IMR-90 (cell line): ENCODE data around the gene COG7. TPM values are rescaled to one million over a fixed set of nuclear protein-coding genes. Genes with fewer than 3 reads are reported as not detected.

Experiments used
- ATAC-seq: fragments of 200-7000 bp; cut with Tn5 transposase; 2 replicates; pipeline ENCODE4 v1.9.1; 2020; ENCODE audit warnings: low read depth, mild to moderate bottlenecking, moderate library complexity
- BruUV-seq: library from RNA; stranded (reverse); fragments of 400-500 nt; replicated peaks from 2 replicates; lab custom pipeline; 2021; lab: Mats Ljungman, UMichigan
- CTCF ChIA-PET: fragments of 300-600 bp; formaldehyde crosslinking; extraction: SDS; loops from one replicate; lab custom pipeline; 2021; ENCODE audit warnings: antibody characterized with exemption; lab: Yijun Ruan, JAX
- POLR2A ChIA-PET: fragments of 300-600 bp; sonication (Branson Sonifier 250); formaldehyde crosslinking; loops from one replicate; lab custom pipeline; 2022; ENCODE audit warnings: antibody characterized with exemption; ENCODE audit not compliant: unreplicated experiment; lab: Charles Lee
- DNase-seq: peaks from one replicate; pipeline ENCODE4 v3.0.0; 2013
- H2AFZ ChIP-seq: replicated peaks from 2 replicates; pipeline ENCODE3; 2013; ENCODE audit warnings: low read length, mild to moderate bottlenecking; ENCODE audit not compliant: poor library complexity
- H2AK5ac ChIP-seq: 2 replicates; pipeline ENCODE4 v1.6.1; 2013; ENCODE audit warnings: low read depth, low read length, inconsistent platforms
- H2AK9ac ChIP-seq: replicated peaks from 2 replicates; pipeline ENCODE3; 2013; ENCODE audit warnings: mild to moderate bottlenecking, low read depth, low read length, moderate library complexity; ENCODE audit not compliant: poor library complexity
- H2BK120ac ChIP-seq: 2 replicates; pipeline ENCODE4 v1.6.1; 2013; ENCODE audit warnings: low read depth, low read length, inconsistent platforms
- H2BK15ac ChIP-seq: 3 replicates; pipeline ENCODE4 v1.6.1; 2013; ENCODE audit warnings: low read depth, low read length, inconsistent platforms
- H2BK20ac ChIP-seq: 2 replicates; pipeline ENCODE4 v1.6.1; 2013; ENCODE audit warnings: low read depth, mild to moderate bottlenecking, inconsistent platforms, low read length, moderate library complexity
- H2BK5ac ChIP-seq: 2 replicates; pipeline ENCODE4 v1.6.1; 2013; ENCODE audit warnings: mild to moderate bottlenecking, low read depth, low read length, inconsistent platforms; ENCODE audit not compliant: poor library complexity, severe bottlenecking
- H3K14ac ChIP-seq: replicated peaks from 2 replicates; pipeline ENCODE4 v1.6.1; 2013; ENCODE audit warnings: low read depth, low read length, inconsistent platforms
- H3K18ac ChIP-seq: 2 replicates; pipeline ENCODE4 v1.6.1; 2013; ENCODE audit warnings: low read depth, low read length, control low read depth
- H3K23ac ChIP-seq: 2 replicates; pipeline ENCODE4 v1.6.1; 2013; ENCODE audit warnings: low read depth, low read length, inconsistent platforms
- H3K27ac ChIP-seq: 2 replicates; pipeline ENCODE4 v1.5.1; 2013; ENCODE audit warnings: mild to moderate bottlenecking, control low read depth, low read length; ENCODE audit not compliant: insufficient read depth
- H3K27me3 ChIP-seq: 2 replicates; pipeline ENCODE4 v1.6.1; 2013; ENCODE audit warnings: low read length; ENCODE audit not compliant: control insufficient read depth, insufficient read depth
- H3K36me3 ChIP-seq: 2 replicates; pipeline ENCODE4 v1.6.1; 2013; ENCODE audit warnings: low read length, mixed read lengths; ENCODE audit not compliant: control insufficient read depth, insufficient read depth
- H3K4ac ChIP-seq: 2 replicates; pipeline ENCODE4 v1.6.1; 2013; ENCODE audit warnings: low read depth, low read length, inconsistent platforms
- H3K4me1 ChIP-seq: 2 replicates; pipeline ENCODE4 v1.6.1; 2013; ENCODE audit warnings: low read length, mixed read lengths; ENCODE audit not compliant: control insufficient read depth, insufficient read depth
- H3K4me2 ChIP-seq: 2 replicates; pipeline ENCODE4 v1.6.1; 2013; ENCODE audit warnings: low read depth, mild to moderate bottlenecking, control low read depth, low read length, moderate library complexity
- H3K4me3 ChIP-seq: 2 replicates; pipeline ENCODE4 v1.5.1; 2013; ENCODE audit warnings: low read depth, mild to moderate bottlenecking, control low read depth, low read length, moderate library complexity; ENCODE audit not compliant: insufficient read depth
- H3K56ac ChIP-seq: 2 replicates; pipeline ENCODE4 v1.6.1; 2013; ENCODE audit warnings: low read length, inconsistent platforms; ENCODE audit not compliant: insufficient read depth; ENCODE audit errors: extremely low read depth
- H3K79me1 ChIP-seq, 2 experiments: 2 replicates each; pipeline ENCODE4 v1.6.1; 2013; ENCODE audit warnings: low read length in 2 of 2, inconsistent platforms in 1 of 2, low read depth in 1 of 2
- H3K9ac ChIP-seq: 2 replicates; pipeline ENCODE4 v1.6.1; 2013; ENCODE audit warnings: low read depth, low read length, control low read depth
- H3K9me1 ChIP-seq: 2 replicates; pipeline ENCODE4 v1.6.1; 2013; ENCODE audit warnings: low read length, inconsistent platforms; ENCODE audit not compliant: insufficient read depth
- H3K9me3 ChIP-seq: 2 replicates; pipeline ENCODE4 v1.6.1; 2013; ENCODE audit warnings: low read length; ENCODE audit not compliant: control insufficient read depth, insufficient read depth
- H4K20me1 ChIP-seq: 2 replicates; pipeline ENCODE4 v1.6.1; 2013; ENCODE audit warnings: low read length, inconsistent platforms; ENCODE audit not compliant: insufficient read depth
- H4K5ac ChIP-seq: 2 replicates; pipeline ENCODE4 v1.6.1; 2013; ENCODE audit warnings: mild to moderate bottlenecking, low read depth, low read length, control low read depth
- H4K8ac ChIP-seq, 2 experiments: 2 replicates each; pipeline ENCODE4 v1.6.1; 2013; ENCODE audit warnings: low read depth in 2 of 2, low read length in 2 of 2, control low read depth in 1 of 2, inconsistent platforms in 1 of 2
- H4K91ac ChIP-seq: 2 replicates; pipeline ENCODE4 v1.6.1; 2013; ENCODE audit warnings: low read depth, low read length, inconsistent platforms; ENCODE audit not compliant: insufficient read depth
- BHLHE40 ChIP-seq: fragments of 150-350 bp; IDR thresholded peaks from 2 replicates; pipeline ENCODE4 v1.6.1; 2016; ENCODE audit warnings: mild to moderate bottlenecking, low read depth, low read length
- NFE2L2 ChIP-seq: fragments of 150-350 bp; IDR thresholded peaks from 2 replicates; pipeline ENCODE4 v1.6.1; 2016; ENCODE audit warnings: low read depth, mild to moderate bottlenecking, low read length
- POLR2A ChIP-seq: IDR thresholded peaks from 2 replicates; pipeline ENCODE4 v1.6.1; 2012; ENCODE audit warnings: mild to moderate bottlenecking, low read depth, low read length
- RFX5 ChIP-seq: IDR thresholded peaks from 2 replicates; pipeline ENCODE4 v1.8.0; 2012; ENCODE audit warnings: low read depth, mild to moderate bottlenecking, low read length, moderate library complexity
- SMC3 ChIP-seq: fragments of 150-350 bp; IDR thresholded peaks from 2 replicates; pipeline ENCODE4 v1.6.1; 2016; ENCODE audit warnings: low read depth, mild to moderate bottlenecking, antibody characterized with exemption, low read length, moderate library complexity
- WGBS, 2 experiments: methylation state at CpG; one replicate each; pipeline versions ENCODE4 v1.1.5 to v1.1.7; 2013; ENCODE audit warnings: missing lambda C conversion rate in 2 of 2; ENCODE audit not compliant: insufficient read length in 1 of 2; ENCODE audit errors: extremely low coverage in 2 of 2; 5-methylcytosine and 5-hydroxymethylcytosine counted together
- dilution Hi-C: fragments of 300-500 bp; cut with HindIII; formaldehyde crosslinking; loops from one replicate; pipeline ENCODE4 v1.14.3; 2018; ENCODE audit warnings: low sequenced_read_pairs; ENCODE audit not compliant: unreplicated experiment
- in situ Hi-C: fragments of 300-500 bp; cut with MboI; formaldehyde crosslinking; loops from 3 replicates; pipeline ENCODE4 v1.14.3; 2019; ENCODE audit warnings: low sequenced_read_pairs, inconsistent platforms, mixed read lengths
- intact Hi-C: fragments of 100-400 bp; cut with micrococcal nuclease; formaldehyde crosslinking; loops from 2 replicates; pipeline ENCODE4 v1.10.0; 2022
- polyA plus RNA-seq, 3 experiments: library from polyadenylated mRNA; depleted of rRNA; stranded (reverse); fragments of >200 nt; gene quantifications; 2 replicates each; pipeline ENCODE4 v1.2.3, GENCODE V29; 2012; ENCODE audit warnings: low replicate concordance in 1 of 3
- total RNA-seq: library from RNA; depleted of rRNA; stranded (reverse); fragments of >200 nt; gene quantifications from 2 replicates; pipeline ENCODE4 v1.2.3, GENCODE V29; 2012

The COG7 gene
- total and polyA plus RNA-seq, 2 of the 4 experiments (the other 2 are of a cell fraction): 28.5 to 43.7 TPM

DNA sequence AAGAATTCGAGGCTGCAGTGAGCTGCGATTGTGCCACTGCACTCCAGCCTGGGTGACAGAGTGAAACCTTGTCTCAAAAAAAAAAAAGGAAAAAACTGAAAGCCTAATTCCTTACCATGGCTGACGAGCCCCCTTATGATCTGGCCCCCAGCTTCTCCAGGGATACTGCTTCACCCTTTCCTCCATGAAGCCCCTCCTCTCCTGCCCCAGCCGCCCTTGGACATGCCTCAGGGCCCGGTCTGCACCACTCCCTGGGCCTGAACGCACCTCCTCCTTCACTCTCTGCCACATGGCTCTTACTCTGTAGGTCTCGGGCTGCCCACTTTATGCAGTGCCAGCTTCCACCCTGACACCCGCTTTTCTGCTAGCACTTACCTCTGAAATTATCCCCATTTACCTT is 65.3 kb downstream of the COG7 start:
- ChIA-PET CTCF (no interaction called here), POLR2A (no interaction called here)
- H4K91ac ChIP-seq: no peak overlapping the region
- H3K18ac ChIP-seq: no peak overlapping the region
- dilution Hi-C loops: no loop called here
- TF ChIP-seq SMC3: no peak
- no peak for TF ChIP-seq BHLHE40
- no peak for TF ChIP-seq NFE2L2
- no peak for TF ChIP-seq POLR2A
- TF ChIP-seq RFX5: no peak
- no peak overlapping the region for H2AK5ac ChIP-seq
- H3K4me3 ChIP-seq: no peak overlapping the region
- no peak overlapping the region for H3K27ac ChIP-seq
- in situ Hi-C loops: no loop called here
- BruUV-seq: no TSS peak
- H2AK9ac ChIP-seq: no peak overlapping the region
- no peak overlapping the region for H2AFZ ChIP-seq
- H3K79me1 ChIP-seq: no peaks in the 10 kb centered on the region
- H3K36me3 ChIP-seq: peaks cover 34% of the 10 kb centered on the region
- no peak overlapping the region for H2BK120ac ChIP-seq
- H4K8ac ChIP-seq: no peak overlapping the region
- no peaks in the 10 kb centered on the region for H4K20me1 ChIP-seq
- H2BK15ac ChIP-seq: no peak overlapping the region
- H4K5ac ChIP-seq: no peak overlapping the region
- WGBS, 2 experiments: 87% methylated on average over 3 of the region's 8 CpGs; no CpG with 5 or more reads in 1 of the 2 experiments
- no peak overlapping the region for H3K4me2 ChIP-seq
- no peak overlapping the region for H2BK20ac ChIP-seq
- H3K23ac ChIP-seq: no peak overlapping the region
- intact Hi-C loops: no loop called here
- no peak overlapping the region for H3K9ac ChIP-seq
- H3K4ac ChIP-seq: no peak overlapping the region
- ATAC-seq (no peak), DNase-seq (no peak)
- no peak overlapping the region for H3K56ac ChIP-seq
- H3K9me1 ChIP-seq: no peaks in the 10 kb centered on the region; the same call in 1 of the 2 replicates
- no peaks in the 10 kb centered on the region for H3K4me1 ChIP-seq
- no peaks in the 10 kb centered on the region for H3K27me3 ChIP-seq
- no peak overlapping the region for H2BK5ac ChIP-seq
- H3K14ac ChIP-seq: no peak overlapping the region
- H3K9me3 ChIP-seq: no peaks in the 10 kb centered on the region
